G401 (cell line): ENCODE measurements around the gene COBLL1. TPM values are rescaled to one million over a fixed set of nuclear protein-coding genes. Genes with fewer than 3 reads are reported as not detected.

Experiments used
- DNase-seq: peaks from one replicate; pipeline ENCODE4 v3.0.0-alpha.2; 2015; ENCODE audit warnings: low spot score
- in situ Hi-C: cut with HindIII; loops from 2 replicates; pipeline ENCODE4 v1.10.0; 2016; ENCODE audit warnings: low sequenced_read_pairs, mixed read lengths
- total RNA-seq: library from RNA; depleted of rRNA; stranded (reverse); fragments of >200 nt; shearing (Covaris generic); gene quantifications from 2 replicates; pipeline ENCODE4 v1.2.3, GENCODE V29; 2014

Gene COBLL1
- total RNA-seq, 1 experiment from 2014 or later = not detected

DNA sequence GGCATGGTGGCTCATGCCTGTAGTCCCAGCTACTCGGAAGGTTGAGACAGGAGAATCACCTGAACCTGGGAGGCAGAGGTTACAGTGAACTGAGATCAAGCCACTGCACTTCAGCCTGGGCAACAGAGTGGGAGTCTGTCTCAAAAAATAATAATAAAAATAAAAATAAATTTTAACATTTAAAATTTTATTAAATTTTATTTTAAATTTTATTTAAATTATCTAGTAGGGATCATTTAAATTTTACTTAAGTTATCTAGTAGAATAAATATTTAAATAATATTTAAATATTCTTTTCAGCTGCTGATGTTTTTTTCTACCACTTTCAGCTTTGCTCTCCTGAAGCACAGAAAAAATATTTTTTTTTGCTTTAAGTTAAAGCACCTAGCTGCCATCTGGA, 10.4 kb downstream of the COBLL1 start:
- in situ Hi-C loops = no loop called here
- no peak for DNase-seq

DNA sequence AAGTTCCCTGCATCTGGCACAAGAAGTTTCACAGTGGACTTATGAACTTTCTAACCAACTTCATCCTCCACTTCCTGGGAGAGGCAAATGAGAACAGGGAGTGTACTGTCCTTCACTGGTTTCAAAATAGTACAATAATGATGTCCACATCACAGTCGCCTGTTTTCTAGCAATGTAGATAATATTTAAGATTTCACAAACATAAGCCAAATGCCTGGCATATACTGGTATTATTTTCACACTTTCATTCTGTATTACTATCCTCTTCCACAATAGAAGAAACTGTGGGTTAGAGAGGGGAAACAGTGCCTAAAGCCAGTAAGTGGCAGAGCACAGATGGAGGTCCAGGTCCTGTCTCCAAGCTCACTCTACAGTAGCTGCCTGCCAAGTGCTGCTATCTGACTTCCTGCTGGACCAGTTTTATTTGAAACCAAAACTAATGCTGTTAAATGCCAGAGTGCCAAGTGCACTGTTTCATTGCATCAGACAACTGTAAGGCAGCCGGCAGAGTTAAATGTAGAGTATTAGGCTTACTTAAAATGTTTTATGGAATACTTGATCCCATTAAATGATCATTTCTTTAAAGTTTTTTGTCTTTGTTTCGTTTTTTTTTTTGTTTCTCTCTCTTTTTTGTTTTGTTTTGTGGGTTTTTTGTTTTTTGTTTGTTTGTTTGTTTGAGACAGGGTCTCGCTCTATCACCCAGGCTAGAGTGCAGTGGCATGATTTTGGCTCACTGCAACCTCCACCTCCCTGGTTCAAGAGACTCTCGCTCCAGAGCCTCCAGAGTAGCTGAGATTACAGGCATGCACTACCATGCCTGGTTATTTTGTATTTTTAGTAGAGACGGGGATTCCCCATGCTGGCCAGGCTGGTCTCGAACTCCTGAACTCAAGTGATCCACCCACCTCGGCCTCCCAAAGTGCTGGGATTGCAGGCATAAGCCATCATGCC, 15.1 kb downstream of the COBLL1 start:
- in situ Hi-C loops = no loop called here
- DNase-seq = peak; percentile 8

DNA sequence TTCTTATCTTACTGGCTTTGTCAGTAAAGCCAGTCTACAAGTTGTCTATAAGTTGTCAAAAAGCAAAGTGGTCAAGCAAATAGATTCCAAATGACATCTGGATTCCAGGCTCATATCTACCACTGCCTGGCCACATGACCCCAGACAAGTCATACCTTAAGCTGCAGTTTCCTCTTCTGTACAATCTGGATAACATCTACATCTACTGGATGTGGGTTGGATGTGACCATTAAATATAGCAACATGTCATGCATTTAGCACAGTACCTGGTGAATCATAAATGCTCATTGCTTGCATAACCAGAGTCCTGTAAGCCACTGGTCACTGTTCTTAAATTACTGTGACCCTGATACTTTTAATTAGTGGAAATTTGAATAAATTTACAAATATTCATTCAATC, 16.8 kb downstream of the COBLL1 start:
- in situ Hi-C loops = no loop called here
- no peak for DNase-seq

DNA sequence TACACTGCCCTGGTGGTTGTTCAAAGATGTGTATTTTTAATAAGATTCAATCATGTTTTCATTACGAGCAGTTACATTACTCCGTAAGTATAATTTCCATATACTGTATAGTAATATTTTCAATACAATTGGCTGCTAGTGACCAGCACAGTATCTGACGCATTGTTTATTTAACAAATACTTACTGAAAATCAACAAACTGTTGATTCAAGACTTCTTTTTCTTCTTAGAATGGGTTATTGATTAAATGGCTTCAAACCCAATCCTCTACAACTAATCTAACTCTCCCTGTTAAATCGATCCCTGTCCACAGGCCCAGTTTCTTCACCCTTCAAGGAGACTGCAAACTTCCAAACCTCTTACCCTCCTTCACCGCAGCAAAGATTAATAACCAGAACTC, 18.5 kb downstream of the COBLL1 start:
- in situ Hi-C loops = no loop called here
- no peak for DNase-seq

DNA sequence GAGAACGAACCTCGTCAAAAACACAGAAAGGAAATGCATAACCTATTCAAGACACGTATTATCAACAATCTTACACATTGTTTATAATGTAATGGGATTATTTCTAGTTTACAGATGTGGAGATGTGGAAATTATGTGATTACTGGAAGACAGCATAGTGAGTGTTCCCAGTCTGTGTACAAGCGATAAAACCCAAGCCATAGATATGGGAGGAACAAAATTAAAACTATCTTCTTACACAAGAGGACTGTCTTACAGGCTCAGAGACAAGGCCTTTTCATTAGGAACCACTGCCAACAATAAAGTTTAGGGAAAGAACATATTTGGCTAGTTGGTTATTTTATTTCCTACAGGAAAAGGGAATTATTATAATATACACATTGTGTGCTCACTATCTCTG, 20.3 kb downstream of the COBLL1 start:
- in situ Hi-C loops = no loop called here
- no peak for DNase-seq

DNA sequence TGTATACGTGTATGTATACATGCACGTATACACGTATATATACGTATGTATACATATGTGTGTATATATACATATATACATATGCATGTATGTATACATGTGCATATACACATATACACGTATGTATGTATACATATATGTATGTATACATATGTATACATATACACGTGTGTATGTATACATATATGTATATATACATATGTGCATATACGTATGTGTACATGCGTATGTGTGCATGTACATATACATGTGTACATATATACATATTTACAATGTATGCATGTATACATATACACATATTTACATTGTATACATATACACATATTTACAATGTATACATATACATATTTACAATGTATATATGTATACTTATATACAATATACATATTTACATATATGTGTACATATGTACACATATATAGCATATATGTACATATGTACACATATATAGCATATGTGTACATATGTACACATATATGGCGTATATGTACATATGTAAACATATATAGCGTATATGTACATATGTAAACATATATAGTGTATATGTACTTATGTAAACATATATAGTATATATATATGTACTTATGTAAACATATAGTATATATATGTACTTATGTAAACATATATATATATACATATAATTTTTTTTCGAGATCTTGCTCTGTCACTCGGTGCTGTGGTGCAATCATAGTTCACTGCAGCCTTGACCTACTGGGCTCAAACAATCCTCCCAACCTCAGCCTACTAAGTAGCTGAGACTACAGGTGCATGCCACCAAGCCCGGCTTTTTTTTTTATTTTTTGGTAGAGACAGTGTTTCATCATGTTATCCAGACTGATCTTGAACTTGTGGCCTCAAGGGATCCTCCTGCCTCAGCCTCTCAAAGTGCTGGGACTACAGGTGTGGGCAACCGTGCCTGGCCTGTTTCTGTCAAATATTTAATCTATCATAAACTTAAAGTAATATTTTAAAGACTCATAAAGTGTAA, 23.2 kb downstream of the COBLL1 start:
- in situ Hi-C loops = no loop called here
- no peak for DNase-seq

DNA sequence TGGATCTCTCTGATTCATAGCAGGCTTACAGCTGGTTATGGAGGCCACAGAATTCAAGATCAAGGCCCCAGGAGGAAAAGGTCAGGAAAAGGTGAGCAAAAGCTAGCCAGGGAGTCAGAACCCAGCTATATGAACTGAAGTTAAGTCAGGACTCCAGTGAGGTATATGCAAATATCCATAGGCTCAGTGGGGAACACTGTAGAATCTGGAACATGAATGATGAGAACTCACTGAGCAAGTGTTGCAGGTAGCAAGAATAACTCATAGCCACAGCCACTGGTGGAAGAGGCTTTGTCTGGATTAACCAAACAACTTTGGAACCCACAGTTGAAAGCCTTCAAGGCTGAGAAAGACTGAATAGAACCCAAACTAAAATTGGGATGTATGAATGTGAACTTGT, 24.7 kb downstream of the COBLL1 start:
- no peak for DNase-seq
- in situ Hi-C loops = no loop called here

DNA sequence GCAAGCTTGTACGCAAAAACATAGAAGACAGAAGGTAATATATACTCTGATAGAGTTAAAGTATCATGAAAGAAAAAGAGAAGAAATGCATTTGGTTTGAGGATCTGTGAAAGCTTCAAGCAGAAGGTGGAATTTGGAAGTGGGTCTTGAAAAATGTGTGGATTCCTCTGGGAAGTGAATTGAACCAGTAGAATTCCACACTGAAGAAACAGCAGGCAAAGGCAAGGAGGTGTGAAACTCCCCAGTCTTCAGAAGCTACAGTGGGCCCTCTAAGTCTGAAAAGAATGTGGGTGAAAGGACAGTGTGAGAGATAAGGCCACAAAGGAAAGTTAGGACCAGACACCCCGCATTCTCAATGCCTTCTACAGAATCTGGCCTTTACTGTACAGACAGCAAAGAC, 25.6 kb downstream of the COBLL1 start:
- no peak for DNase-seq
- in situ Hi-C loops = no loop called here

DNA sequence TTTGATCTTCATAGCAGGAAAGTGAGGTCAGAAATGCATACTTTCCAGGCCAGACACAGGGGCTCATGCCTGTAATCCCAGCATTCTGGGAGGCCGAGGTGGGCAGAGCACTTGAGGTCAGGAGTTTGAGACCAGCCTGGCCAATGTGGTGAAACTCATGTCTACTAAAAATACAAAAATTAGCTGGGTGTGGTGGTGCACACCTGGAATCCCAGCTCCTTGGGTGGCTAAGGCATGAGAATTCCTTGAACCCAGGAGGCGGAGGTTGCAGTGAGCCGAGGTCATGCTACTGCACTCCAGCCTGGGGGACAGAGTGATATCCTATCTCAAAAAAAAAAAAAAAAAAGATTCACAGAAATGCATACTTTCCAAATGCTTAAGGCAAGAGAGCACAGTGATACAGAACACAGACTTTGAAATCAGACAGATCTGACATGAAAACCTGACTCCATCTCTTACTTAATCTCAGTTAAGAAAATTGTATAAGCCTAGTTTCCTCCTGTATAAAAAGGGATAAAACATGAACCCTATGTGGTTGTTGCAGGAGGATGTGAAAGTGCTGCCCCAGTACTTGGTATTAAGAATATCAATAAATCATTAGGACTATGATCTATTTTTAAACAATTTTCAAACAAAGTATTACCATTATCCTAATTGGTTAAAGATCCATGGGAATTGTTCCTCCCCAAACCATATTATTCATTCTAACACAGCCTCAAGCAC, 26.4 kb downstream of the COBLL1 start:
- in situ Hi-C loops = no loop called here
- no peak for DNase-seq

DNA sequence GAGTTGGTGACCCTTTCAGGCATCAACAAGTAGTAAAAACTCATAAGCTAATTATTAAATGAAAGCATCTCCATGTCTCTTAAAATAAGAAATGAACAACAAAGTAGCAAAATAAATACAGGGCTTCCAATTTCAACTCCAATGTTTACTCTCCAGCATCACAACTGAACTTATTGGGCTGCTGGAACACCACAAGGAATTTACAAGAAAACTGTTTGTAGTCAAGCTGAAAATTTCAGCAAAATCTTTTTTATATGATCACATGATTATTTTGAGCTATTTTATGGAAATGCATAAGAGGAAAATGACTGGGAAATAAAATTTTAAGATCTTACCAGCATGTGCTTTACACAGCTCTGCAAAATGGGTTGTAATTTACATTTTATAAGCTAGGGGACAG, 28.1 kb downstream of the COBLL1 start:
- in situ Hi-C loops = no loop called here

DNA sequence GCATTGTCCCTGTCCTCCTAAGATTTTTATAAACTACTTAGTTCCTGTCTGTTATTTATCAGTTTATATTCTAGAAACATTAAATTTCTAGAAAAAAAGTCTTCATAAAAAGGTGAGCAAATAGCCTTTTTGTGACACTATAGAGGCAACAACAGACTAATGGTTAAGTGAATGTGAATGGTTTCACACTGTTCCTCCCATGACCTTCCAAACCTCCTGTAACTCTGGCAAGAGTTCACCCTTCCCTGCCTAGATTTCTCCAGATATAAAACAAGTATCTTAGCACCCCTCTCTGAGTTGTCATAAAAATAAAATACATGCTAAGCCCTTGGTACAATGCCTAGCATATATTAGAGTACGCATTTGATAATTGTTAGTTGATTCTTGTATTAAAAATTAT, 29.2 kb downstream of the COBLL1 start:
- DNase-seq = no peak
- in situ Hi-C loops = no loop called here

More for the DNA sequence above, 28.1 kb downstream of the COBLL1 start:
- no peak for DNase-seq

DNA sequence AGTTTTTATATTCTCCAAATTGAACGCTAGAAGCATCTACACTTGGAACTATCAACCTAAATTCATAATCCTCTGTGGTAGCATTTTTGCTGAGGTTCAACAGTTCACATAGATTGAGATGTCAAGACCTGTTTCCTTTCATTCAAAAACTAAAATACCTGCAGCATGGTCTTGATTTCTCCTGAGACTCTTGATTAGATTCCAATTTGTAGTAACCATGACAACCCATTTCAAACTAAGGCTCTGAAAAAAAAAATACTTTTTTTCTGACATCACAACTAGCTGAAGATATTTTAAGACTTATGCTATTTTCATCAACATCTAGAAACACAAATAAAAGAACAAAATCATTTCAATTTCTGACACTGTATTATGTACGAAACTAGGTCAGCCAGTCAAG, 29.8 kb downstream of the COBLL1 start:
- DNase-seq = no peak
- in situ Hi-C loops = no loop called here

DNA sequence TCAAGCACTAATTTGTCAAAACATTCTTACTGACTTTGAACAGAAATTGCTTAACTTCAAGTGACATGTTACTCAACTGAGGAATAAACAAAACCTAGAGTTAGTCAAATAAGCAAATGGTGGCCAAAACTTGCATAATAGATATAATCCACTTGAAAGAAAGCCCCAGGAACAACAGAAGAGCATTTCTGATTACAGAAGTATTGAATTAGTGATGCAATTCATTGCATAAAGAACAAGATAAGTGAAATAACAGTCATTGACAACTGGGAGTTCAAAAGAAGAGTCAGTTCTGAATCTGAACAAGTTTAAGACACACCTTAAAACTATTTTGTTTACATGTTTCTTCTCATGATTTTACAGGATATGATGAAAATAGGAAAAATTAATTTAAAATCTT, 30.8 kb downstream of the COBLL1 start:
- in situ Hi-C loops = no loop called here
- no peak for DNase-seq

DNA sequence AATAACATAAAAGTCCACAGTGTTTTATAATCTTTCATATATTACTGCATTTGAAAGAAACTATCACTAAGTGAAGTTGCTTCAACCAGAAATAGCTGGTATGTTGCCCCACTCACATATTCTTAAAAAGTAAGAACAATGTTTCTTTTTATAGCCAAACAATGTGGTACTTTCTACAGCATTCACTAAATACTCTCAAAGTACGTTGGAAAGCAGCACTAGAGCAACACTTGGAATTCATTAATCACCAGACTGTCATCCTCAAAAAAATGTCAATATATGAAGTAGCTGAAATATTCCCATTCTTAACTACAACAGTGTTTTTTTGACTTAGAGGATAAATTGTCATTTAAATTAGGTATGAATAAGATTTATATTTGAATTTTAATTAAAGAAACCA, 32.8 kb downstream of the COBLL1 start:
- no peak for DNase-seq
- in situ Hi-C loops = no loop called here

DNA sequence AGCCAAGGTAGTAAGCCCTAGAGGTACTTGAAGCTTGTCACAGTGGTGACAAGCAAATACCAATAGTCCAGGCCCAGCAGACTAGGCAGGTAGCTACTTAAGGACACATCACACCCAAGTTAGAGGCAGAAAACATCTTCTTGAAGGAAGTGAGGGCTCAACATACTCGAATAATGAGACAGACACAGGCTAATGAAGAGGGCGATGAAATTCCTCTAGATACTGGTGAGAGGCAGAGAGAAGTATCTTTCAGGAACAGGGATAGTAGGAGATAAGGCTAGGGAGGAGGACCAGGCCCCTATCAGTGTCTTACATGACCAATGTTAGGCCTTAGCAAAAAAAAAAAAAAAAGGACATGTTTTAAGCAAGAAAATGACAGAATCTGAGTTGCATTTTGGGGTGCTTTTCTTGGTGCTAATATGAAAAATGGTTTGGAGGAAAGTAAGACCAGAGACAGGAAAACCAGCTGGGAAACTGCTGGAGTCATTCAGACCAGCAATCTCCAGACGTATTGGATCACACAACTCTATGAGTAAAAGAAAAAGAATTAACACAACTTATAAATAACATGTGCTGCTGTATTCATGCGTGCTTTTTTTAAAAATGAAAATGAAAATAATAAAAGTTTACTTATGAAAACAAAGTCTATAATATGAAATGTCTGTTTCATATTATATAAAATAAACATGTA, 37.7 kb downstream of the COBLL1 start:
- no peak for DNase-seq
- in situ Hi-C loops = no loop called here

DNA sequence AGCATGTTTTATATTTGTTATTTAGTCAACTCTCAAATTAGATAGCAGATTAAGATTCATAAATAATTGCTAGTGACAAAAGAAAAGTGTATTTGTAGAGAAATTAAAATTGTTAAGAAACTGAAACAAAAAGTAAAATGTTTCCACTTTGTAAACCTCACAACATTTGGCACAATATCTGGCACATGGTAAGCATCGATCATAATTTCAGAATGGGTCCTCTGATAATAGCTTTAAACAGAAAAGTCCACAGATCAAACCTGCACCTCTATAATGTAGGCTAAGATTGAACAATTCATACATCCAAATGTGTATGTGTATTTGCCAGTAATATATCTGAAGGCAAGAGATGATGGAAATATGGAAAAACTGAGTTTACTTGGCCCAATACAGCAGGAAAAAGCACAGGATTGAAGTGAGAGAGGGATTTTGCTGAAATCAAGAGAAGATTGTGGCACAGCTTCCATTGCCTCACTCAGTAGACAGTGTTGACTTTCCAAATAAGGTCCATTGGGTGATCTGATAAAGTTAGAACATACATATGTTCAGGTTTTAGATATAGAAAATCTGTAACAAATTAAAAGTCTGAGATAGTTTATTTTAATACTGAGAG, 39.4 kb downstream of the COBLL1 start:
- in situ Hi-C loops = no loop called here
- no peak for DNase-seq

DNA sequence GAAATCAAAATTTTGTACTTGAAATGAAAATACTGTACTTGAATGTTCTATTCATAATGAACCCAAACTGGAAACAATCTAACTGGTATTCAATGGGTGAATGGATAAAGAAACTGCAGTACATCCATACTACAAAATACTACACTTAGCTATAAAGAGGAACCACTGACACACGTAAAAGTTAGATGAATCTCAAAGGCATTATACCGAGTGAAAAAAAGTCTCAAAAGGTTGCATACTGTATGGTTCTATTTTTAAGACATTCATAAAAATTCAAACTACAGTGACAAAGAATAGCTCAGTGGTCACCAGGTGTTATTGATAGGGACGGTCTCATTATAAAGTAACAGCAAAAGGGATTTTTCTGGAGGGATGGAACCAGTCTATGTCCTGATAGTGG, 41.1 kb downstream of the COBLL1 start:
- in situ Hi-C loops = no loop called here
- no peak for DNase-seq

DNA sequence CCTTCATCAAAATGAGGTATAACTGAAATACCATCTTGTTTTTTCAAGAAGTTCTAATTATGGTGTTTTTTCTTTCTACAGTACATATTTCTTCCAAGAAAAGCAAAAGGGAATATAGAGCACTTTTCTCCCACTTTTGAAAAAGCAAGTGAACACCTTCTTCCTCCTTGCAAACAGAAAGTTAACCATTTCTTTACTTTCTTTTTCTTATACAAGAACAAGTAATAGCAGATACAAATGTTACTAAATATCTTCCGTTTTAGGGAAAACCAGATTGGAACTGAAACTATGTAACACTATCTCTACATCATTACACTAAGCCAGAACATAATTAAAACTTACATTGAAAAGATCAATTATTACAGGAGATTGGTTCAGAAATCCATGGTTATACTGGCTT, 44.0 kb downstream of the COBLL1 start:
- in situ Hi-C loops = no loop called here
- DNase-seq = no peak

DNA sequence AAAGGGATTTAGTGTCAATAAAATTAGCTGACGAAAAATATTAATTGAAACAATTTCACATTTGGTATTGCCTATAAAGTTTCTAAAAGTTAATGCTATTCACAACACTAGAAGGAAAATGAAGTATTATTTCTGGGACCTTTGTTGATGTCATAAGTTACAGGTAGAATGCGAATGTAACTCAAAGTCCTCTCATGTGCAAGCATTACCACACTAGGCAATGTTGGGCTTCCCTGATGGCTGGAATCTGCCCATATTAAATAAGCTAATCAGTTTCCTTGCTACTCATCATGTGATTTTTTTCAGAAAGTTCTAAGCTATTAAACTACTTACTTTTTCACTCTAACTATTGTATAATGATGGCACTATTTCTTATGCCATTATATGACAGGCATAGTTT, 44.6 kb downstream of the COBLL1 start:
- no peak for DNase-seq
- in situ Hi-C loops = no loop called here
